Stimulated activated CD8-positive, alpha-beta memory T cell treated with anti-CD3 and anti-CD28 coated beads, Interleukin-15, amount 100 ng/mL, for 24 hours (primary cell): Measurements from ENCODE around the gene SULT1C2.

Experiments used
- DNase-seq: peaks from one replicate; pipeline ENCODE4 v3.0.0-alpha.2; 2020; ENCODE audit warnings: low read depth

The SULT1C2 gene

DNA sequence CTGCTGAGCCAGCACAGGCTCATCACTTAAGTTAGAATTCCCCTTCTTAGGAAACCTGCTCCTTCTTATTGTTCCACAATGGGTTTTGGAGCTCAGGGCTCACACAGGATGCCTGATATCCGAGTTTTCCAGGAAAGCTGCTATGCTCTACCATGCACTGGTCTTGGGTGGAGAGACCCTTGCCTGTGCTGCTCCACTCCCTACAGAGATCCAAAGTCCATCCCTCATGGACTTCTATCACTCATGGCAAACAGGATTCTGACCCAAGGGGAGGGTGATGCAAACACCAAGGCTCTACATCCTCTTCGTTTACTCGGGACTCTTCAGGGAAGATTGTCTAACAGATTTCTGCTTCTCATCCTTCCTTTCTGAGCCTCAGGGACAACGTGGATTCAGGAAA, 5.2 kb downstream of the SULT1C2 start:
- no peak for DNase-seq

- no peak for DNase-seq
Measured at GRCh38 chr2:108297436-108298141, 8.9 kb downstream of the SULT1C2 start.

GRCh38 chr2:108301558-108301957, 12.9 kb downstream of the SULT1C2 start:
- DNase-seq, result no peak

GRCh38 chr2:108304975-108305374, 16.3 kb downstream of the SULT1C2 start:
- DNase-seq, result no peak

GRCh38 chr2:108305901-108306300, 17.2 kb downstream of the SULT1C2 start:
- no peak for DNase-seq

- no peak for DNase-seq
Measured at GRCh38 chr2:108309903-108310302, 21.2 kb downstream of the SULT1C2 start.

GRCh38 chr2:108314586-108315296, 26.0 kb downstream of the SULT1C2 start:
- no peak for DNase-seq

DNA sequence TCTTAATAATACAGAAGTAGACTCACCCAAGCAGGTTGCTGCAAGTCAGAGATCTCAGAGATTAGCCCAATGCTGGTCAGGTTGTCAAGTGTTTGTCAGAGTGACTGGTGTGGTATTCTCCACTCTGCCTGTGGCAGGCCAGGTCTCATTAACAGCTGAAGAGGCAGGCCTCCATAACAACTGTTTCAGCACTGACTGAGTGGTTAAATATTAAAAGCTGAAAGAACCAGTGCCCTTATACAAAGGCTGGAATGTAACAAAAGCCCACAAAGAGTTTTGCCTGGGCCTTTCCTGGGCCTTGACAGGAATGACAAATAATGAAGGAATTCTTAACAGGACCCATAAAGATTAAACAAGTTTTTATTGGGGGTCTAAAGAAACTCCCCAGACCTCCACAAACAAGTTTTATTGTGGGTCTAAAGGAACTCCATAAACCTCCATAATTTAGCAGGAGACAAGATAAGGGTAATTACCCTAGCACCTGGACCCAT, 26.8 kb downstream of the SULT1C2 start:
- no peak for DNase-seq

GRCh38 chr2:108316033-108316432, 27.3 kb downstream of the SULT1C2 start:
- DNase-seq, result no peak

GRCh38 chr2:108316461-108317258, 28.0 kb downstream of the SULT1C2 start:
- DNase-seq, result no peak

DNA sequence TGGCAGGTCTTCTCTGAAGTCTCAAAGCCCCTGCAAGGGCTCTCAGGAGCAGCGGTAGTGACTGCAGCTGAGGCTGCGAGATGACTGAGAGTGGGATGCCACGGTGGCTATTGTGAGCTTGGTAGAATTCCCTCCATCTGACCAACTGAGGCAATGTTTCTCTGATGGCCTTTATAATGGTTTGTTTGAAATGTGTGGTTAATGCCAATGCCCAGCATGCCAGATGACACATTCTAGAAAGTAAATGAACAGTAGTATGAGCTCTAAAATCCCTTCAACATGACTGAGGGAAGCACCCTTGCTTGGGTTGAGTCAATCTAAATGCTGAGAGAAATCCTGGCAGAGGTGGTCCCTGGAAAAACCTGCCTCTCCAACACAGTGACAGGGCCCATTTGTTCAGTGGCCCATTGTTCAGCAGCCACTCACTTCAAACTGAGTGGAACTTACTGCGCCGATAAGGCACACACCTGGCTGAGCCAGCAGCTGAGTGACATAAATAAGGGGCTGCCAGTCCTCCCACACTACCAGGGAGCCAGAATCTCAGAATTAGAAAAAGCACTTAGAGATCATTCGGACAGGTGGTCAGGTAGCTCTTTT, 31.7 kb downstream of the SULT1C2 start:
- no peak for DNase-seq

GRCh38 chr2:108323619-108324018, 34.9 kb downstream of the SULT1C2 start:
- DNase-seq, result no peak

DNA sequence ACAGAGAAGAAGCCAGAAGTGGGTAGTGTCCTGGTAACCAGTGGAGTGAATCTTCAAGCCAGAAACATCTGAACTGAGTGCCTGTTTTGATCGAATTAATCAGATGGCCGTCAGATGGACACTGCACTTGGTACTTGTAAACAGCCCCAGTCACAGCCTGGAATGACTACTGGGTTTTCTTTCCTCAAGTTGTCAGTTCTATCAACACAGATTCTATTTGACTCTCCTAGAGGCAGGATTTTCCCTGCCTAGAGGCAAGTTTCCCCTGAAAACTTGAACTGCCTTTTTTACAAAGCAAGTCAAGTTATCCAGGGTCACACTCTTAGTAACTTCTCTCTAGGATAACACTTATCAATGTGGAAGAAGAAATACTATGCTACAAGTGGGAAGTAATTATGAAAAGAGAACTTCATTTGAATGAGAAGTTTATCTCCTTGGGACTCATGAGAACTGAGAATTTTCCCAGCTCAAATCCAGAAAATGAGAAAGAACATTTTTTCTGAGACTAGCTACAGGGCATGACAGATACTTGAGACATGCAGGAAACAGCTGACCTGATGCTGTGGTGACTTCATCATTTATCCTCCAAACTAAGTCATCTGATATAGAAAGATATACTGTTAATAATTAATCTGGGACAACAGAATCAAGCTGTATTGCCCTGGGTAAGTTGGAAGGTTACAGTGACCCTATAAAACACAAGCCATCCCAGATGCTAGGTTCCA, 36.0 kb downstream of the SULT1C2 start:
- no peak for DNase-seq

DNA sequence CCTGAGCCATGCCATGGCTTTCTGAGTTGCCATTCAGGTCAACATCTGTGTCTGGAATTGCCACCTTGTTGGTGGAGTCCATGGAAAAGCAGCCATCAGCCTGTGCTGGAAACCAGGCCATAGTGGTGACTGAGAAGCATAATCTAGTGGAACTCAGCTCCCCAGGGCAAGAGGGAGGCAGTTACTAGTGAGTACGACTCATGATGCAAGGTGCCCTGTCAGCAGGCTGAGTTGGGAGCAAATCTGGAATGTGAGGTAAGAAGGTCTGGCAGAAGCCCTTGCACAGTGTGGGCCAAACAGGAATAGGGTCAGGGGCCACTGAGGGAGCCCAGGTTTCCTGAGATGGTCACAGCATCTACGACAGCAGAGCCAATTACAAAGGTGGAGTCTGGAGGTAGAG, 37.1 kb downstream of the SULT1C2 start:
- DNase-seq, result no peak

- no peak for DNase-seq
Measured at GRCh38 chr2:108329771-108330170, 41.1 kb downstream of the SULT1C2 start.

GRCh38 chr2:108330979-108331378, 42.3 kb downstream of the SULT1C2 start:
- DNase-seq, result no peak

DNA sequence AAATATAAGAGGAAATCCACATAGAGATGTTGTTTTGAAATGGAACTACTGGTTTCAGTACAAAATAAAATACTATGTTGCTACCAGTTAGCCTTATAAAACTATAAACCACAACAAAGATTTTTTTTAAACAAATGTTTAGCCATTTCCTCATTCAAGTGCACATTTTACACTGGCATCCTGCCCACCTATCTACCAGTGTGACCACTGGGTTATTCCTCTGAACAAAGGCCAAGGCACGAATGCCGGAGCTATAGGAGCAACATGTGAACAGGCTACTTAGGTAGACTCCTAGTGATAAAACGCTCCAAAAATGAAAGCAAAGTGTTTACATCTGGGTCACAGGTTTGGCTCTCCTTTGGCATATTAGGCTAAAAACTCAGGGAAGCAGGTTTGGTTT, 57.3 kb downstream of the SULT1C2 start:
- DNase-seq, result no peak

GRCh38 chr2:108346827-108347226, 58.1 kb downstream of the SULT1C2 start:
- DNase-seq, result no peak

- DNase-seq, result no peak
Measured at GRCh38 chr2:108347786-108348185, 59.1 kb downstream of the SULT1C2 start.

- DNase-seq, result no peak
Measured at GRCh38 chr2:108348816-108349570, 60.3 kb downstream of the SULT1C2 start.

DNA sequence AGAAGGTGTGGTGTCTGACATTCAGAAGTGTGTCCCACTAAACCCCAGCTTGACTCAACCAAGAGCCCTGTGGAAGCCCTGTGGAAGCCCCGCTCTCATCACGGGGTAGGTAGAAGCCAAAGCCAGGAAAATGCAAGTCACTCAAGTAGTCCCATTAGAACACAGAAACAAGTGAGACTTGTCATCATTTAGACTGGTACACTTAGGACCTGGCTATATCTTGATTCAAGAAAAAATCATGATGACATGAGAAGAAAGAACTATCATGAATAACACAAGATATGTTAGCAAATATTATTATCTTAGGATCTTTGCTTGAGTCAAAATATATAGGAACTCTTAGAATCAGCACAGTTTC, 60.9 kb downstream of the SULT1C2 start:
- no peak for DNase-seq
